ENCODE results near the gene SEMA6B.

The SEMA6B gene

GRCh38 chr19:4588291-4588761 lies 28.8 kb upstream of the SEMA6B start:
- no peak for DNase-seq

GRCh38 chr19:4587527-4587926 lies 28.0 kb upstream of the SEMA6B start:
- no peak for DNase-seq

GRCh38 chr19:4586691-4587090 lies 27.2 kb upstream of the SEMA6B start:
- DNase-seq = no peak

- DNase-seq = no peak
These were observed 26.8 kb upstream of the SEMA6B start for GRCh38 chr19:4586245-4586644.

- no peak for DNase-seq
These were observed 26.1 kb upstream of the SEMA6B start for GRCh38 chr19:4585556-4585955.

GRCh38 chr19:4584670-4585460 lies 25.4 kb upstream of the SEMA6B start:
- DNase-seq = no peak

- no peak for DNase-seq
These were observed 24.6 kb upstream of the SEMA6B start for GRCh38 chr19:4583961-4584669.

GRCh38 chr19:4582980-4583842 lies 23.7 kb upstream of the SEMA6B start:
- DNase-seq = no peak

- no peak for DNase-seq
These were observed 22.4 kb upstream of the SEMA6B start for GRCh38 chr19:4581666-4582553.

GRCh38 chr19:4580961-4581665 lies 21.6 kb upstream of the SEMA6B start:
- no peak for DNase-seq

GRCh38 chr19:4580021-4580901 lies 20.8 kb upstream of the SEMA6B start:
- DNase-seq = no peak

- DNase-seq = no peak
These were observed 19.9 kb upstream of the SEMA6B start for GRCh38 chr19:4579389-4579788.

- DNase-seq = no peak
These were observed 19.2 kb upstream of the SEMA6B start for GRCh38 chr19:4578552-4579248.

GRCh38 chr19:4577020-4577782 lies 17.7 kb upstream of the SEMA6B start:
- no peak for DNase-seq

- DNase-seq = peak; percentile 70
These were observed 16.8 kb upstream of the SEMA6B start for GRCh38 chr19:4576016-4576933.

- DNase-seq = no peak
These were observed 16.0 kb upstream of the SEMA6B start for GRCh38 chr19:4575267-4576015.

GRCh38 chr19:4573682-4574081 lies 14.2 kb upstream of the SEMA6B start:
- DNase-seq = no peak

Data from activated gamma-delta T cell treated with Interleukin-2 at 50 U/mL for 16 hours (primary cell).